C4-2B (cell line): Measurements from ENCODE around the gene TENM4.

ENCODE experiments used
- ZFX ChIP-seq: fragments of 450-650 bp; IDR thresholded peaks from 2 replicates; pipeline ENCODE4 v1.6.1; 2017
- TF ChIP-seq, protein P1 (sequence below): fragments of 450-650 bp; conservative IDR thresholded peaks from 2 replicates; pipeline ENCODE4 v1.5.1; 2017; ENCODE audit warnings: mild to moderate bottlenecking

DNA sequence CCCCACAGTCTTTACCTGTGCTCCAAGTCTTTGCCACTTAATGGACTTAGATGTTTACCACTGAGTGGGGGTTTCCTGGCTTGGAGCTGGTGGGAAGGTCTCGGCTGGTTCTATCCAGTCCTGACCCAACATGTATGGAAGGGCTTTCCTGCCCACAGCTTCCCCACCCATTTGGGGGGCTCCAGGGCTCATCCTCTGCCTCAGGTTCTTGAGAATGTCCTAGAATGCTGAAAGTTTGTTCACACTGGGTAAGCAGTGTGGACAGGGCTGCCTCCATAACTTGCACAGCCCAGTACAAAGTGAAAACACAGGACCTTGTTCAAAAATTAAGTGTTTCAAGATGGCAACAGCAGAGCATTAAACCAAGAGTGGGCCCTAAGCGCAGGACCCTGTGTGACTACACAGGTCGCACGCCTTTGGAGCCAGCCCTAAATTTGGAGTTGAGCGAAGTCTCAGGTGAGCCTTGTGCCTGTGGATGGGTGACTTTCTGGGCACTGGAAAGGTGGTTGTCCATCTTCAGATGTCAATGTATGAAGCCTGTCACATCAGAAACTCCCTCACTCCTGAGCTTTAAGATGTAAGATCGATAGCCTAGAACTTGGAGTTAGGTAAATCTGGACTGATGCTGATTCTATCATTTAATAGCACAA lies 793.4 kb downstream of the TENM4 start:
- TF ChIP-seq, protein P1, sequence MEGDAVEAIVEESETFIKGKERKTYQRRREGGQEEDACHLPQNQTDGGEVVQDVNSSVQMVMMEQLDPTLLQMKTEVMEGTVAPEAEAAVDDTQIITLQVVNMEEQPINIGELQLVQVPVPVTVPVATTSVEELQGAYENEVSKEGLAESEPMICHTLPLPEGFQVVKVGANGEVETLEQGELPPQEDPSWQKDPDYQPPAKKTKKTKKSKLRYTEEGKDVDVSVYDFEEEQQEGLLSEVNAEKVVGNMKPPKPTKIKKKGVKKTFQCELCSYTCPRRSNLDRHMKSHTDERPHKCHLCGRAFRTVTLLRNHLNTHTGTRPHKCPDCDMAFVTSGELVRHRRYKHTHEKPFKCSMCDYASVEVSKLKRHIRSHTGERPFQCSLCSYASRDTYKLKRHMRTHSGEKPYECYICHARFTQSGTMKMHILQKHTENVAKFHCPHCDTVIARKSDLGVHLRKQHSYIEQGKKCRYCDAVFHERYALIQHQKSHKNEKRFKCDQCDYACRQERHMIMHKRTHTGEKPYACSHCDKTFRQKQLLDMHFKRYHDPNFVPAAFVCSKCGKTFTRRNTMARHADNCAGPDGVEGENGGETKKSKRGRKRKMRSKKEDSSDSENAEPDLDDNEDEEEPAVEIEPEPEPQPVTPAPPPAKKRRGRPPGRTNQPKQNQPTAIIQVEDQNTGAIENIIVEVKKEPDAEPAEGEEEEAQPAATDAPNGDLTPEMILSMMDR = no peak
- no peak for TF ChIP-seq ZFX
